DMS53 (cell line): ENCODE data around the gene CASP7.
"Not testable (repeated sequence)": the region's sequence is repeated elsewhere in the genome, so short reads cannot be mapped to it uniquely, and the experiment has no call there.

ENCODE experiments used
- DNase-seq: peaks from one replicate; lab custom pipeline; 2025; lab: John Stamatoyannopoulos, UW

Gene CASP7

DNA sequence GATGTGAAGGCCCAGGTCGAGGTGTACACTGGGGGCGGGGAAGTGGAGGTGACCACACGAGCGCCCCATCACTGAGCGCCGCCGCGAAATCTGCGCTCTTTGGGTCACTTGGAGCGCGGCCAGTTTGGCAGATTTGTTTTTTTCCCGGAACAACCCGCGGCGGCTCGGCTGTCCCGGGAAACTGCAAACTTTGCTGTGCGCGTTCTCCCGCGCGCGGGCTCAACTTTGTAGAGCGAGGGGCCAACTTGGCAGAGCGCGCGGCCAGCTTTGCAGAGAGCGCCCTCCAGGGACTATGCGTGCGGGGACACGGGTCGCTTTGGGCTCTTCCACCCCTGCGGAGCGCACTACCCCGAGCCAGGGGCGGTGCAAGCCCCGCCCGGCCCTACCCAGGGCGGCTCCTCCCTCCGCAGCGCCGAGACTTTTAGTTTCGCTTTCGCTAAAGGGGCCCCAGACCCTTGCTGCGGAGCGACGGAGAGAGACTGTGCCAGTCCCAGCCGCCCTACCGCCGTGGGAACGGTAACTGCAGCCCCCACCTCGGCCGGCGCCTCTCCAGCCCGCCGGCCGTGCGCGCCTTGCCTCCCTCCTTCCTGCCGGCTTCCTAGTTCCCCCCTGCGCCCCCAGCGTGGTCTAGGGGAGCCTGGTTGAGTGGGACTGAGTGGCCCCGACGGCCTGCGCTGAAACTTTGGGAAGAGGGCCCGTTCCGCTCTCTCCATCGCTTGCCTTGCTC lies at the start of gene CASP7:
CASP7 (plus strand) TSS at position 450 of the 727 bp plus-strand sequence. CDS start 17,582 bp downstream, outside the sequence.
- DNase-seq, result peak; percentile 91

DNA sequence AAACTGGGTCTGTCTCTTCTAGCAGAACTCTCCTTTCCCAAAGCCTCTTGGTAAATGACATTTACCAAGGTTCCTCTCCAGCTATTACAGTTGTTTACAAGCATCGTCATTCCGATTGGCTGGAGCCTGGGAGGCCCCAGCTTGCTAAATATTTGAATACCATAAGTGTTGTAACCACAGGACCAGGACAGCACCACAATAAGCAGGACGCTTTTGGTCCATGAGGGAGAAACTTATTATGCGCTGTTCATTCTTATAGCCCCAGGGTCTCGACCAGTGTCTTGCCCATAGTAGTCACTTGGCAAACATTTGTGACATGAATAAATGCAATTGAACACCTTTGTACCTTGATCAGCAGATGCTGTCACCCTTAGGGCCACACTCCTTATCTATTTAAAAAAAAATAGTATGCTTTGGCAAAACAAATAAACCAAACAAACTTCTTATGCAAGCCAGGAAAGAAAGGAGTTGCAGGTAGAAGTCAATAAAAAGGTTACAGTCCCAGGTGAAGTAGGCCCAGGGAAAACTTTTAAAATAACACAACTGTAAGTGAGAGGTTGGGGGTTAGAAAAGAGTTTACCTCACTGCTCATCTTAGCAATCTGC lies 48.7 kb upstream of the CASP7 start:
- DNase-seq, result no peak

DNA sequence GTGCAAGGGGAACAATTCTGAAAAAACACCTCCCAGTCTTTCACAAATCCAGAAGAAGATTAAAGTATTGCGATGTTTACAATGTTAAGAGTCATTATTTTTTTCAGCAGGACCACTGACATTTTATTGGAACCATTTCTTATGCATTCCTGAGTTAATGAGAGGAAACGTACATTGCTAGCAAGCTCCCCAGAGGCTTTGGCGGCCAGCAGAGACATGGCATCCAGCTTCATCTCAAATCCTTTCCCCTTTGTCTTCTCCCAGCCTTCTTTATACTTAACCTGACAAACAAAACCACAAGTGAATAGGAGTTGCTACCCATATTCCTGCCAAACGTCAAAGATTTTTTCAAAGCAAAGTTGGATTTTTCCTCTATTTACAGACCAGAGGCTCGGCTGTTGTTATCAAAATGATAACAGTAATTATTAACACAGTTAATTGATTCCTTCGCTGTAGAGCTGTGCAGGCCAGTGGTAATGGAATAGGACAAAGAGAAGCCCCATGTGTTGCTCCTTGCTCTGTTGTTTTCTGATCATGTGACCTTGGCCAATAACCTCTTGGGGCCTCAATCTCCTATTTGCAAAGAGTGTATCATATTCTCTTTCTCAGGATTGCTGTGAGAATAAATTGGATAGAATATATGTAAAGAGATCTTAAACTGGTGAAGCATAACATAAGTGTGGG lies 47.9 kb upstream of the CASP7 start:
- no peak for DNase-seq

DNA sequence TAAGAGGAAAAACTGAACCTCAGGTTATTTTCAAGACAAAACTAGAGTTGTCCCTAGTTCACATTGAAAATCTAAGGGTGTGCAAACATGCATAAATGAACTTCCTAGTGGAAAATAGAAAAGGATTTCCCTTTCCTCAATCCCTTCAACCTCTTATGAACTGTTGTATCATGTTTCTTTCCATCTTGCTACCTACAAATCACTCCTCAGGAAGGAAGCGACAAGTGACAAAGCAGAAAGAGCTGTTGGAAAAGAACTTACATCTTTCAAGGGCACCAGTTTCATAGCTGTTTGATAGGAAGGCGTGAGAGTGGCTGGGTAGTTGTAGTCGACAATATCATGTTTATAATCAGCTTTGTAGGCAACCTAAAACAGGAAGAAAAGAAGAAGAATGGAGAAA lies 39.7 kb upstream of the CASP7 start:
- no peak for DNase-seq

DNA sequence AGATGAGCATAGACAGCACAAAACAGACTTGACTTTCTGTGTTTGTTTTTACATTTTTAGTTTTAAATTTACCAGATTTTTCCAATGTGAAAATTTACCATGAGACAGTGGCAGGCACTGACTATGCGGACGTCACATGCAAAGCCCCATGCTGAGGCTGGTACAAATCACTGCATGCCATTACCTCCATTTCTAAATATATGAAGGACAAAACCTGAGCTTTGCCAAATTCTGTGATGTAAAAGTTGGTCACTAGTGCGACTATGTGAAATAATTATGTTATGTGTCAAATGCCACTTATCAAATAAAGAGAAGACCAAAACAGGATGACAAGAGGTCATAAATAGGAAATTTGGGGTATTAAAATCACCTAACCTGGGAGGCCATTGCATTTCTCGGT lies 38.0 kb upstream of the CASP7 start:
- no peak for DNase-seq

DNA sequence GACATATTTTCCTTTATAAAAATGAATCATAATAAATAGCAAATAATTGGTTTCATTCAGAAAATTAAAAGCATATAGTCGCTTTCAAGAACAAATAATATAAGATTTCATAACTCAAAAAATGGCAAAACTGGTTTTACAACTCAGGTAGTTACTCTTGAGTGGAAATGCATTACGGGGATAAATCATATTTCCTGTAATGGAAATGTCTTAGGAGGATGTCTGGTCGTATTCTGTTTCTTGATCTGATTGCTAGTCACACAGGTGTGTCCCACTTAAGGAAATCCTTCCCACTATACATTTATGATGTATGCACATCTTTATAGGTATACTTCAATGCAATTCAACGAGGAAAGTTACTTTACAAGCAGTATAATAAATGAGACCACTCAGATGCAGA lies 36.5 kb upstream of the CASP7 start:
- peak; percentile 14 for DNase-seq

DNA sequence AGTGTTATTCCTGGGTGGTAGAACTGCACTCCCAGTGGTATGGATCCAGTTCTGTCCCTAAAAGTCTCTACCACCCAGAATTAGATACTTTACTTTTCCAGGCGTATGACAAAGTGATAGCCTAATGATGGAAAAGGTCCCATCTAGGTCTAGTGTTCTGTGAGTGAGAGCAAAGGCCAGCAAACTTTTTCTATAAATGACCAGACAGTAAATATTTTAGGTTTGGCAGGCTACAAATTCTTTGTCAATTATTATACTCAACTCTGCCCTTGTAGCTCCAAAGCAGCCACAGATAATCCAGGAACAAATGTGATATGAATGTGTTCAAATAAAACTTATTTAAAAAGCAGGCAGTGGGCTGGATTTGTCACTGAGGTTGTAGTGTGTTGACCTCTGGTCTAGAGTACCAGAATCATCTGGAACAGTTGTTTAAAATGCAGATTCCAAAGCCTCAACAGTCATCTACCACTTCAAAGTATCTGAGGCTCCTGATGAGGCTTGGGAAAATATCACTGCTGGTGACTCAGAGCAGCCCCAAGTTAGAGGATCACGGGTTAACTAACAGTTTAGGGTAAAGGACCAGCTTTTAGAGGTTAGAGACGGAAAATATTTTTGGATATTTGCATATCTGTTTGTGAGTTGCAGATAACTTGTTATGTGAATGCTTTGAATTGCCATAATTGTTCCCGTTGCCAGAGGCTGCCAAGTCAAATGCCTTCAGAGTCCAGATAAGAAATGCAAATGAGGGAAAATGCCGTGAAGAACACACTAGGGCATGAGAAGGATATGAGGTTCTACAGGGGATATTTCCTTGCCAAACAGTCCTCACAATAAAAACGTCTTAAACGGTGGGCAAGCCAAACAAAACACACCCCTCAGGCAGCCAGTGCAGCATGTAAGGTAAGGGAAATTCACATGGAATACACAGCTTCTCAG lies 35.3 kb upstream of the CASP7 start:
- DNase-seq, result no peak

DNA sequence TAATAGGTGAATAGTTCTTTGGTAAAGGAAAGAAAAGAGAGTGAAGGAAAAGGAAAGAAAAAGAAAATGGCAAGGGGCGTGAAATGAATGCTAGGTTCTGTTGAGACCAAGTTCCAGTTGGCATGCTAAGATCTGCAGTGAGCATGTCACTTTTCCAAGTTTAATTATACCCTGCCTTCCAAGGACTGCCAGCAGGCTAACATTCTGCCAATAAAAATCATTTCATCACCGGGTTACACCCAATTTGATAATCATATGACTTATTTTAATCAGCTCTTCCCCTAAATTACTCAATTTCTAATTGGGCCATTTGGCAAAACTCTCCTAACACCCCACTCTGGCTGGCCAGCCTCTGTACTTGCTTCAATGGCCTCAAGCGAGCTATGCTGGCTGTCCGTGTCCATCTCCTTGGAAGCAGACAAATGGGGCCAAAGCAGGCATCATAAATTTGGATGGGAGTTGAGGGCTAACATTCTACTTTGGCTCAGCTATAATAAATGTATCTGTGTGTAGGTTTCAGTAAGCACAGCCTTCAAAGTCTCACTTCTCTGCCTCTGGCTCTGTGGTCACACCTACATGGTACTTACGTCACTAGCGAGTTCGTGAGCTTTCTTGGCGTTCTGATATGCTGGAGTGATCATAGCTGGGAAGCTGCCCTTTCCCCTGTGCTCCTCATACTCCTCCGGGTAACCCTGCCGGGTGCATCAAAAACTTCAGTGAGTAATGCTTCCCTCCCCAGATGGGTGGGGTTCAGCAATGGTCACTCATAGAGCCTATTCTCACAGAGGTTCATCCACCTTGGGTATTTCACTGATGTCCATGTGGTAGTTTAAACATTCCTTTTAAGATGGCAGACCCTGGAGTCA lies 33.1 kb upstream of the CASP7 start:
- no peak for DNase-seq

DNA sequence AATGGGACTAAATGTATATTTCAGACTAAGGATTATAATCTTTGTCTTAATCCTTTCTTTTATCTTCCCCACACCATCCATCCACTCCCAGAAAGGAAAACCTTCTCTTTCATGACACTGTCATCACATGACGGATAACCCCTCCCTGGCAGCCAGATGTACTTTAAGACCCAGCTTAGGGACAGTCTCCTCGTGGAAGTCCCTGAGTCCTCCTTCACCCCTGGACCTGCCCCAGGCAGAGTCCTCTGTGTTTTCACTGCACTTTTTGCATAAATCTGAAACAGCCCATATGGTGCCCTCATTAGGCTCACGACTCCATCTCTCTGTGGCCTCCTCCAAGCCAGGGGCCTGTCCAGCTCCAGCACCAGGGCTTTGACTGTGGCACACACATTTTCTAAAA lies 31.9 kb upstream of the CASP7 start:
- no peak for DNase-seq

DNA sequence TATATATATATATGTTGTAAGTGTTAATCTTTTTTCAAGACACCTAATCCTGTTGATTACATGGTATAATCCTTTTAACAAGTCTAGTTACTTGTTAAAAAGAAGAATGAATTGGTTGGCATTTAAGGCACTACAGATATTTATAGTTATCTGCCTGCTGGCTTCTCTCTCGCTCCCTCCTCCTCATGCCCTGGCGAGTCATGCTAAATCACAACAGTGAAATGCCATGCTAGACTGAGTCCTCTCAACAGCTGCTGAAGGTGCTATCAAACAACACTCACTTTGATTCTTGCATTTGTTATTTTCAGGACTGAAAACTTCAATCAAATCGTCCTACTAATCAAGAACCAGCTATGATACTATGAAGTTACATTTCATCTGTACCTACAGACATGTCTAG lies 31.2 kb upstream of the CASP7 start:
- DNase-seq, result peak; percentile 48

DNA sequence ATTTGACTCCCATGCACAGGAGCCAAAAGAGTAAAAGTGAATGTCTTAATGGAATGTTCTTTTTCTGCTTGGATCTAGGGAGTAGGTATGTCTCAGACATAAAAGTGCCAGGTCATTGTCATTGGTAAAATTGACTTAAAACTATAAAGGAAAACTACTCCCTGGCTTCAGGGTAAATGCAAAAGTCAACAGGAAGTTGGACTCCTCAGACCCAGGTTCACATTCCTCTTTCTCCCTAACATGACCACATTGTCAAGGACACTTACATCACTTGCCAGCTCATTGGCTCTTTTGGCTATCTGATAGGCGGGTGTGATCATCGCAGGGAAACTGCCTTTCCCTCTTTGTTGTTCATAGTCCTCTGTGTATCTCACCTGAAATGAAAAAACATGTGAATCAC lies 29.5 kb upstream of the CASP7 start:
- no peak for DNase-seq

DNA sequence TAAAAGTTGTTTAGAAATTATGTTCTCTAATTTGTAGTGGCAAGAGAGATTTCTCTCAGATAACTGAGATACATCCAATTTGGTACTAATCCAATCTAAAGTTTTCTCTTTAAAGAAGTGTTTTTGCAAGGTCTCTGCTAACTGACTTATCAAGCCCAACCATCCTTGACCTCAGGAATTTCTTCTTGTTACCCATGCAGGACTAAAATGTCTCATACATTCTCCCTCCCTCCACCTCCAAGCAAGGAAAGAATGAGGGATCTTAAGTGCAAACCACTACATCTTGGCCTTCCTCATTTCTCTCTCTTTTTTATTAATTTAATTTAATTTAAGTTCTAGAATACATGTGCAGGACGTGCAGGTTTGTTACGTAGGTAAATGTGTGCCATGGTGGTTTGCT lies 28.7 kb upstream of the CASP7 start:
- no peak for DNase-seq

DNA sequence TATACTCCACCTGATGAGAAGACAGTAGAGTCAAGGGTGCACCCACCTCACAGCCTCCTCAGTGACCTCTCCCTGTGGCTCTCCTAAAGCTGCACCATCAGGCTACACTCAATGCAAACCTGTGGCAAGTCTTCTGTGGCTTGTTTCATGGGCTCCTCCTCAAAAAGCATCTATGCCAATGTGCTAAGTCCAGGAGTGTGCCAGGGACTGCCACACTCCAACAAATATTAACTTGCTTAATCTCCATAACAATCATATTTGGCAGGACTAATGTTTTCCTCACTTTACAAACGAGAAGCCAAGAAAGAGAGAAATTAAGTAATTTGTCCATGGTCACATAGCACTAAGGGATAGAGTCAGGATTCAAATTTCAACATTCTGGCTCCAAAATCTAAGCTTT lies 27.8 kb upstream of the CASP7 start:
- no peak for DNase-seq

DNA sequence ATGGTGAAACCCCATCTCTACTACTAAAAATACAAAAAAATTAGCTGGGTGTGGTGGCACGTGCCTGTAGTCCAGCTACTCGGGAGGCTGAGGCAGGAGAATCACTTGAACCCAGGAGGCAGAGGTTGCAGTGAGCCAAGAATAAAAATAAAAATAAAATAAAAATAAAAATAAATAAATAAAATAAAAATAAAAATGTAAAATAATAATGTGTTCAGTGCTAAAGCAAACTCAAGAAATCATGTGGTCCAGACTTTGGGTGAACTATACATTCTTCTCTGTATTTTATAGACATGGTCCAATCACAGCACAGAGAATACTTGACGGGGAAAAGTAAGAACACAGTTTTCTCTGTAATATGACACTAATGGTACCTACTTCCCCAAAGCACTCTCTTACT lies 27.3 kb upstream of the CASP7 start:
- DNase-seq, result not testable (repeated sequence)

DNA sequence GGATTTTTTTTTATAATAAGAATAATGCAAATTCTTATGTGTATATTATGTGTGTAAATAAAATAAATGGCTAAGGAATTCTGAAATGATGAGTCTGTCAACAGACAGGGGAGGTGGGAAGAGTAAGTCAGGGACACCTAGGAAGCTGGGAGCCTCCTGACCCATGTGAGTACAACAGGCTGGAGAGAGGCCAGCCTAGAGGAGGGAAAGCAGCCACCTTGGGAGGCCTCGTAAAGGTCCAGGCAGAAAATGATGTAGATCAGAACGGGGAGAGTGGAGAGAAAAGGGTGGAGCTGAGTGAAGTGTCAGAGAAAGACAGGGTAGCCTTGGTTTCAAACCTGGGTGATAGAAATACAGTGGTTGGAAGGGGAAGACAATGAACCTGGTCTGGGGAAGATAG lies 22.8 kb upstream of the CASP7 start:
- DNase-seq, result no peak

DNA sequence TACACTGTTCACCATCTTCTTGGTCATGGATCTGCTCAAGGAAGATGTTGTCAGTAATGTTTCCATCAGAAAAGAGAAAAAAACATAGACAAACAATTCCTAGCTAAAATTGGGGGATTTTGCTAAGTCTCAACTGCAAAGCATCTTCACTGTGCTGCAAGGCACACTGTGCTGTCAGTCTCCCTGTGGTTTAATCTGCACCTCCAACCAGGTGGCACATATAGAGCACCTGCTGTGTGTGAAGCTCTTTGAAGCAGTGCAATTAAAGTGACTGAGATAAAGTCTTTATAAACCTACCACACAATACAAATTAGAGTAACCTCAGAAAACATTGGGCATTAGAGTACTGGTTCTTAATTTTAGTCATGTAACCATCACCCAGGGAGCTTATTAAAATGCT lies 22.2 kb upstream of the CASP7 start:
- DNase-seq, result no peak

DNA sequence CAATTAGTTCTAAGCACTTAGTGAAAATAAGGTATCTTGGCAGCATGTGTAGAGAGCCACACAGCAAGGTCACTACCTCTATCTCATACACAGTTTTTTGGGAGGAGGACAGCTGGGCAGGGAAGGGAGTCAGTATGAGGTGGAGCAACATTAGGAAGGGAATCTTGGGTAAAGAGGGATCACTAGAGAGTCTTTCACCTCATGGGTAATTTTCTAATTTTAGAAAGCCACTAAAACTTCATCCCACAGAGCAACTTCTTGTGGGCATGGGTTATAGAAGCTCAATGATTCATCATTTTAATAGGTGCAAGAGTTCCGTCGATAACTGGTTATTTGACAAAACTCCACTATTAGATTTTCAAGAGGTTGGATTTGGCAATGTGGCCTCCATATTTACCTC lies 18.4 kb upstream of the CASP7 start:
- DNase-seq, result no peak

DNA sequence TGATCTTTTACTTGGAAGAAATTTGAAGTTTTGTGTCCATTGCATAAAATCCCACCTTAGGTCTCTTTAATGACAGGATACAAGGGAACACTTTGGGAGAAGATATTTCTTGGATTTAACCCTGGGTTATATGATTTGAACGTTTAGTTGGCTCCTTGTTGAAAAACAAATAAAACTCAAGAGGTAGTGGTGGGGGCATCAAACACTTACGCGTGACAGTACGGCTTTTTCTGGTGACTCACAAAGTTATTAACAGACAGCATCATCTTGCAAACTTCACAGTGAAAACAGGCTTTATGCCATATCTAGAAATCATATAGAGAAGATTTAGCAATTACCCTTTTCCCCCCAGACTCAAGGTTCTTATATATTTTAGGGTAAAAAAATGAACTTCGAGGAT lies 16.6 kb upstream of the CASP7 start:
- DNase-seq, result peak; percentile 69

DNA sequence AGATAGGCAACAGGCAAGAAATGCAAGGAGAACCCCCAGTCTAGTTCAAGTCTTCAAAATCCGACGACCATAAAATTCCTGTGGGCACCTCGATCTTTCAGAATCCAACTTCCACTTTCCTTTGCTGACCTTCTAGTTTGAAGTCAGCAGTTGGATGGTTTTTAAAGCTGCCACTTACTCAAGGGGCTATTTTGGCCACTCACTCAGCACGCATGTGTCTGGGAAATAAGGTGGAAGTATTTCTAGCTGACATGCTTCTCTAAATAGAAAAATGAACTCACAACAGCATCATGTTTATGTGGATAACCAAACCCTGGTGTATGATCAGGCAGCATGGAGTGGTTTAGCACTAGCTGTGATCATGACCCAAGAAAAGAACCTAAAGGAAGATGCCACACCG lies 15.8 kb upstream of the CASP7 start, which contains the start of gene NRAP:
NRAP (minus strand) TSS at position 134 of the 400 bp plus-strand sequence. CDS start 159 bp downstream, outside the sequence.
- DNase-seq, result no peak

DNA sequence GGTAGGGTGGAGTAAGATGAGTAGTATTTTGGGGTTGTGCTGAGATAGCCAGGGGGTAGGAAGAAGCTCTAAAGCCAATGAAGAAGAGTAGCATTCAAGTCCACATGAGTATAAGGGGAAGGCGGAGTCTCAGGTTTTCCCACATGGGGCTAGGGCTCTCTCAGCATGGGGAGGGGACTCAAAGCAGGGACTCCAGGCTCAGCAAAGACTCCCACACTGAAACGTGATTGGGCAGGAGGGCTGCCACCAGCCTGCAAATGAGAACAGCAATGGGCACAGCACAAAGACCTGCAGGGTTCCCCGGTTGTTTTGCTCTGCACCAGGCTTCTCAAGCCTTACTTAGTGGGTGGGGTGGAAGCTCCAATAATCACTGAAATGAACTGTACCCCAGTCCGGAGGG lies 14.4 kb upstream of the CASP7 start:
- DNase-seq, result no peak

DNA sequence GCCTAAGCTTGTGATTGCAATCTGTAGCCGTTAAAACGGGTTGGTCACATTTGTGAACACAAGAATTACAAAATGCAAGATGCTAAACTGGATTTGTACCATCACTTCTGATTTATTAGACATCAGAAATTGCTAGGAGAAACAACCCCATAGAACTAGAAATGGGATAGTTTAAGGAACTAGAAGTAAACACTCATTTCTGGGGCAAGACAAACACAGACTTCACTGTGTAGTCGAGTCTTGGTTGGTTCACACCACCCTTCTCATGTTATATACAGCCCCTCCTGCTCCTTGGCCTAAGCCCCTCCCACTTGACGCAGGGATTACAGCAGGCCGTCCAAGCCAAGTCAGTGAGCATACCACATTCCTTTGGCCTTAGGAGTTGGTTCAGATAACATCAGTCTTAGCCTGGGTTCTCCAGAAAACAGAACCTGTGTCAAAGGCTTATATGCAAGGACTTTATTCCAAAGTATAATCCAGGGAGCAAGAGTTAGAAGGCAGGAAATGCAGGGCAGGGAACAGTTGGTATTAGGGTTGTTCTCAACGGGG lies 13.8 kb upstream of the CASP7 start:
- DNase-seq, result no peak
